Parathyroid adenoma (tissue), 2 donors: ENCODE results near the gene BSND.

ENCODE experiments used
- H2AFZ ChIP-seq: fragments of 300-600 bp; sonication (generic); one replicate; pipeline ENCODE4 v1.7.0; 2017; ENCODE audit warnings: antibody characterized with exemption, mild to moderate bottlenecking
- H3K27ac ChIP-seq: fragments of 300-600 bp; sonication (generic); one replicate; pipeline ENCODE4 v1.7.0; 2017
- H3K27me3 ChIP-seq: fragments of 300-600 bp; sonication (generic); one replicate; pipeline ENCODE4 v1.7.0; 2017; ENCODE audit warnings: low read length; ENCODE audit not compliant: control insufficient read depth, insufficient read depth
- H3K36me3 ChIP-seq: fragments of 300-600 bp; sonication (generic); one replicate; pipeline ENCODE4 v1.7.0; 2017; ENCODE audit warnings: low read length; ENCODE audit not compliant: control insufficient read depth, insufficient read depth
- H3K4me1 ChIP-seq: fragments of 300-600 bp; sonication (generic); one replicate; pipeline ENCODE4 v1.7.0; 2017; ENCODE audit warnings: control low read depth
- H3K4me2 ChIP-seq: fragments of 300-600 bp; sonication (generic); one replicate; pipeline ENCODE4 v1.7.0; 2017; ENCODE audit warnings: low read length
- H3K4me3 ChIP-seq: fragments of 300-600 bp; sonication (generic); one replicate; pipeline ENCODE4 v1.7.0; 2017; ENCODE audit warnings: low read depth, low read length
- H3K79me2 ChIP-seq: fragments of 300-600 bp; sonication (generic); one replicate; pipeline ENCODE4 v1.7.0; 2017; ENCODE audit warnings: control low read depth
- H3K9ac ChIP-seq: fragments of 300-600 bp; sonication (generic); one replicate; pipeline ENCODE4 v1.7.0; 2017; ENCODE audit warnings: mild to moderate bottlenecking
- H3K9me3 ChIP-seq: fragments of 300-600 bp; sonication (generic); one replicate; pipeline ENCODE4 v1.7.0; 2017; ENCODE audit warnings: low read length; ENCODE audit not compliant: control insufficient read depth
- CTCF ChIP-seq: fragments of 300-600 bp; sonication (generic); IDR thresholded peaks from one replicate; pipeline ENCODE4 v1.7.0; 2017; ENCODE audit warnings: antibody characterized with exemption, mild to moderate bottlenecking
- donor health status: primary hyperparathyroidism.

Gene BSND

GRCh38 chr1:55053265-55053954, 54.7 kb downstream of the BSND start:
- Histone ChIP-seq H3K27ac (no peak overlapping the region), H3K36me3 (no peaks in the 10 kb centered on the region), H2AFZ (no peak overlapping the region), H3K4me3 (no peak overlapping the region), H3K9me3 (no peaks in the 10 kb centered on the region), H3K27me3 (no peaks in the 10 kb centered on the region), H3K9ac (no peak overlapping the region), H3K79me2 (no peaks in the 10 kb centered on the region), H3K4me2 (no peak overlapping the region), H3K4me1 (no peaks in the 10 kb centered on the region)
- TF ChIP-seq CTCF = no peak

GRCh38 chr1:55054396-55054795, 55.7 kb downstream of the BSND start:
- TF ChIP-seq CTCF = no peak
- Histone ChIP-seq H3K4me3 (no peak overlapping the region), H3K27me3 (no peaks in the 10 kb centered on the region), H3K27ac (no peak overlapping the region), H3K9ac (no peak overlapping the region), H2AFZ (no peak overlapping the region), H3K4me1 (no peaks in the 10 kb centered on the region), H3K9me3 (no peaks in the 10 kb centered on the region), H3K79me2 (no peaks in the 10 kb centered on the region), H3K4me2 (no peak overlapping the region), H3K36me3 (no peaks in the 10 kb centered on the region)

GRCh38 chr1:55055084-55055882, 56.5 kb downstream of the BSND start:
- H3K9me3 ChIP-seq = no peaks in the 10 kb centered on the region
- H3K27me3 ChIP-seq = no peaks in the 10 kb centered on the region
- no peak overlapping the region for H3K4me3 ChIP-seq
- no peak for TF ChIP-seq CTCF
- no peaks in the 10 kb centered on the region for H3K4me1 ChIP-seq
- no peak overlapping the region for H3K9ac ChIP-seq
- H3K79me2 ChIP-seq = no peaks in the 10 kb centered on the region
- no peak overlapping the region for H3K27ac ChIP-seq
- no peaks in the 10 kb centered on the region for H3K36me3 ChIP-seq
- no peak overlapping the region for H3K4me2 ChIP-seq
- H2AFZ ChIP-seq = no peak overlapping the region

- TF ChIP-seq CTCF = no peak
- H3K79me2 ChIP-seq = no peaks in the 10 kb centered on the region
- H3K4me1 ChIP-seq = no peaks in the 10 kb centered on the region
- H3K27me3 ChIP-seq = no peaks in the 10 kb centered on the region
- no peak overlapping the region for H3K9ac ChIP-seq
- no peaks in the 10 kb centered on the region for H3K9me3 ChIP-seq
- no peaks in the 10 kb centered on the region for H3K36me3 ChIP-seq
- H3K4me2 ChIP-seq = no peak overlapping the region
- H3K4me3 ChIP-seq = no peak overlapping the region
- no peak overlapping the region for H2AFZ ChIP-seq
- no peak overlapping the region for H3K27ac ChIP-seq
Measured at GRCh38 chr1:55055951-55056631, 57.4 kb downstream of the BSND start.
